Measurements from ENCODE around the gene SH3BP5L. TPM values are rescaled to one million over a fixed set of nuclear protein-coding genes. Genes with fewer than 3 reads are reported as not detected.
A peak's percentile ranks its signal among the peaks of the same experiment; 100 is the strongest.

The SH3BP5L gene
- total and polyA plus RNA-seq, 10 of the 15 experiments (the other 5 are each of a cell fraction or from before 2014, with no cell fraction given): 1.1 to 22.8 (median 10.9) TPM

GRCh38 chr1:248804771-248805681 is 20.7 kb downstream of the SH3BP5L start (continued):
- no peak for TF ChIP-seq CTCF (IDR thresholded peaks at IDR 0.05 in 2 of 3, conservative IDR thresholded peaks at IDR 0.05 in 1 of 3; ENCODE audit: control insufficient read depth in 2 of 3, extremely low read depth in 1 of 3, insufficient read depth in 1 of 3, low read depth in 3 of 3, low read length in 3 of 3)
- TF ChIP-seq MTA3 (IDR thresholded peaks at IDR 0.05; ENCODE audit: borderline replicate concordance, low read length): no peak
- TF ChIP-seq CREM (IDR thresholded peaks at IDR 0.05; ENCODE audit: low read depth): peak; percentile 2; the same call in 1 of the 2 replicates
- TF ChIP-seq FOXK2 (IDR thresholded peaks at IDR 0.05): no peak
- peak; percentile 63; the same call in 1 of the 2 replicates for TF ChIP-seq CBX5 (IDR thresholded peaks at IDR 0.05; ENCODE audit: low read depth)
- TF ChIP-seq BHLHE40 (IDR thresholded peaks at IDR 0.05; ENCODE audit: borderline replicate concordance in 1 of 2, low read depth in 2 of 2, low read length in 1 of 2): peak in 1 of 2 experiments; percentile 2; a peak in 1 of 4 replicates
- TF ChIP-seq ZBTB11 (CRISPR knock-in tag; IDR thresholded peaks at IDR 0.05): no peak
- no peak for TF ChIP-seq MEF2A (IDR thresholded peaks at IDR 0.05; ENCODE audit: insufficient read depth, low read depth, low read length)
- TF ChIP-seq ZNF217 (IDR thresholded peaks at IDR 0.05): no peak
- TF ChIP-seq TCF12 (IDR thresholded peaks at IDR 0.05; ENCODE audit: low read depth, low read length): peak; percentile 38; the same call in 1 of the 2 replicates
- TF ChIP-seq IKZF2 (IDR thresholded peaks at IDR 0.05): peak; percentile 74 to 79
- peak; percentile 93; the same call in 2 of the 3 replicates for TF ChIP-seq POU2F2 (IDR thresholded peaks at IDR 0.05; ENCODE audit: borderline replicate concordance, low read depth, low read length)
- peak; percentile 30; the same call in 1 of the 2 replicates for TF ChIP-seq PAX5 (IDR thresholded peaks at IDR 0.05; ENCODE audit: borderline replicate concordance, low read depth, low read length)
- TF ChIP-seq PKNOX1 (IDR thresholded peaks at IDR 0.05): 0 out of 2 replicates have a peak, but pooled peaks have one; percentile 3
- TF ChIP-seq RAD21 (IDR thresholded peaks at IDR 0.05; ENCODE audit: insufficient read depth, low read depth, low read length): peak; percentile 17; the same call in 1 of the 2 replicates
- no peak for TF ChIP-seq CHD1 (IDR thresholded peaks at IDR 0.05; ENCODE audit: low read depth, low read length)
- TF ChIP-seq ZBTB33 (IDR thresholded peaks at IDR 0.05): no peak
- no peak for TF ChIP-seq CREB1 (IDR thresholded peaks at IDR 0.05; ENCODE audit: low read depth)
- peak; percentile 23; the same call in 1 of the 2 replicates for TF ChIP-seq ZNF24 (IDR thresholded peaks at IDR 0.05)
- peak; percentile 17; the same call in 1 of the 2 replicates for TF ChIP-seq ZBED1 (IDR thresholded peaks at IDR 0.05; ENCODE audit: borderline replicate concordance)
- no peak for TF ChIP-seq FOS (IDR thresholded peaks at IDR 0.05; ENCODE audit: borderline replicate concordance, extremely low read depth, insufficient read length)
- peak; percentile 44; the same call in 1 of the 2 replicates for TF ChIP-seq NBN (IDR thresholded peaks at IDR 0.05)
